Measurements from ENCODE around the gene FAM151B. TPM values are rescaled to one million over a fixed set of nuclear protein-coding genes. Genes with fewer than 3 reads are reported as not detected.

Gene FAM151B
- total and polyA plus RNA-seq, 7 experiments from 2014 or later = 0.11 to 3.4 (median 0.43) TPM; not detected in 2

- Mint-ChIP-seq H3K27me3 (peaks cover 0 to 11% (median 9%) of the 10 kb centered on the region in 5 donors), H3K36me3 (no peaks in the 10 kb centered on the region), H3K4me3 (no peak overlapping the region), H3K4me1 (no peaks in the 10 kb centered on the region), H3K9me3 (no peaks in the 10 kb centered on the region), H3K27ac (no peak overlapping the region)
- Histone ChIP-seq H3K9me3 (ENCODE audit: control insufficient read depth in 2 of 3, low read length in 3 of 3) (no peaks in the 10 kb centered on the region), H3K36me3 (ENCODE audit: control insufficient read depth in 2 of 3, insufficient read depth in 3 of 3, low read length in 3 of 3) (no peaks in the 10 kb centered on the region), H3K4me3 (ENCODE audit: low read length) (no peak overlapping the region), H3K4me1 (ENCODE audit: control insufficient read depth in 2 of 2, insufficient read depth in 2 of 2, low read length in 2 of 2) (no peaks in the 10 kb centered on the region), H3K27me3 (ENCODE audit: control insufficient read depth in 2 of 2, insufficient read depth in 2 of 2, low read length in 2 of 2) (no peaks in the 10 kb centered on the region), H3K27ac (ENCODE audit: low read depth, low read length) (no peak overlapping the region)
- DNase-seq = no peak
- POLR2A ChIA-PET = no interaction called here
- CTCF ChIA-PET = no interaction called here
- intact Hi-C loops (cut with micrococcal nuclease) = loop anchor here in 1 of 2 donors (5.0 kb wide), 1 partner anchor 799 kb away; no protein-coding TSS in a partner anchor
- no peak for ATAC-seq
Measured at GRCh38 chr5:80591352-80591751, 103.5 kb downstream of the FAM151B start.

DNA sequence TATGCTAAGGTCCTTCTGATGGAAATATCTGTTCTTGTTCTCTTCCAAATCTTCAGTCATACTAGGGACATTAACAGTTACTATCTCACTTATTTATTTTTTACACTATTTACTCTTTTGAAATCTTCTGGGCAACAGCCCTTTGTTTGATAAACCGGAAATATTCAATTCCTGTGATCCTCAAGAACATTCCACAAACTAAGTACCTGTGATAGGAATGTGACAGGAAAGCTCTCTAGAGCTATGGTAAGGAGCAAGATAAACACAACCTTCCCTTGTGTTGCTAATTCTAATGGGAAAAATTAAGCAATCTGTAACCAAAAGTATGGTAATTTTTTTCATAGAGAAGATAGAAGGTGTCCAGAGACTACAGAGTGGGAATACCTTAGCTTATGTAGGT lies 104.2 kb downstream of the FAM151B start:
- no peaks in the 10 kb centered on the region for H3K27me3 ChIP-seq (ENCODE audit: control insufficient read depth in 2 of 2, insufficient read depth in 2 of 2, low read length in 2 of 2)
- no peak overlapping the region for H3K27ac ChIP-seq (ENCODE audit: low read depth, low read length)
- Mint-ChIP-seq H3K9me3 (no peaks in the 10 kb centered on the region), H3K27me3 (peaks cover 0 to 11% (median 9%) of the 10 kb centered on the region in 5 donors), H3K36me3 (no peaks in the 10 kb centered on the region), H3K4me1 (no peaks in the 10 kb centered on the region), H3K4me3 (no peak overlapping the region), H3K27ac (no peak overlapping the region)
- intact Hi-C loops (cut with micrococcal nuclease) = loop anchor here in 1 of 2 donors (5.0 kb wide), 1 partner anchor 800 kb away; no protein-coding TSS in a partner anchor
- no peak for DNase-seq
- no peaks in the 10 kb centered on the region for H3K9me3 ChIP-seq (ENCODE audit: control insufficient read depth in 2 of 3, low read length in 3 of 3)
- H3K4me3 ChIP-seq (ENCODE audit: low read length) = no peak overlapping the region
- no peaks in the 10 kb centered on the region for H3K36me3 ChIP-seq (ENCODE audit: control insufficient read depth in 2 of 3, insufficient read depth in 3 of 3, low read length in 3 of 3)
- H3K4me1 ChIP-seq (ENCODE audit: control insufficient read depth in 2 of 2, insufficient read depth in 2 of 2, low read length in 2 of 2) = no peaks in the 10 kb centered on the region
- ChIA-PET CTCF (no interaction called here), POLR2A (no interaction called here)
- ATAC-seq = no peak

Other genes starting within 250 kb of the FAM151B start
- 100 to 1,000 TPM in 4 of 5 experiments, 10 to 100 TPM in 1; 71.2 to 164 (median 163) TPM for gene SERINC5, start 232.1 kb upstream of the FAM151B start, total RNA-seq
- 10 to 100 TPM; 34.3 to 34.9 TPM for gene SERINC5, start 232.1 kb upstream of the FAM151B start, polyA plus RNA-seq
- gene SPZ1, start 168.1 kb upstream of the FAM151B start, total RNA-seq = not detected
- not detected for gene SPZ1, start 168.1 kb upstream of the FAM151B start, polyA plus RNA-seq
- gene ZFYVE16, start 80.0 kb upstream of the FAM151B start, total RNA-seq = 10 to 100 TPM; 12.0 to 32.0 (median 26.0) TPM
- 1 to 10 TPM; 3.0 to 4.5 TPM for gene ZFYVE16, start 80.0 kb upstream of the FAM151B start, polyA plus RNA-seq
- gene ANKRD34B, start 82.2 kb downstream of the FAM151B start, total RNA-seq = under 1 TPM in 1 of 5 experiments, not detected in 4; 0.22 TPM
- gene ANKRD34B, start 82.2 kb downstream of the FAM151B start, polyA plus RNA-seq = not detected
- gene MSH3, start 166.6 kb downstream of the FAM151B start, total RNA-seq = 10 to 100 TPM; 12.0 to 20.9 (median 16.7) TPM
- 10 to 100 TPM; 10.5 to 13.0 TPM for gene MSH3, start 166.6 kb downstream of the FAM151B start, polyA plus RNA-seq
- gene DHFR, start 166.9 kb downstream of the FAM151B start, total RNA-seq = 10 to 100 TPM in 3 of 5 experiments, 1 to 10 TPM in 2; 6.9 to 68.9 (median 17.0) TPM
- gene DHFR, start 166.9 kb downstream of the FAM151B start, polyA plus RNA-seq = 1 to 10 TPM; 1.2 to 2.5 TPM

All from naive thymus-derived CD4-positive, alpha-beta T cell (primary cell).